Chondrocyte (in vitro differentiated cells): ENCODE measurements around the gene ANKMY1. TPM values are rescaled to one million over a fixed set of nuclear protein-coding genes. Genes with fewer than 3 reads are reported as not detected.
"Not testable (repeated sequence)": the region's sequence is repeated elsewhere in the genome, so short reads cannot be mapped to it uniquely, and the experiment has no call there.

ENCODE experiments used
- DNase-seq: peaks from one replicate; pipeline ENCODE4 v3.0.0; 2021; ENCODE audit warnings: mixed read lengths, low spot score
- H3K27ac Mint-ChIP-seq: one replicate; pipeline ENCODE4 v1.8.0; 2021; ENCODE audit warnings: mild to moderate bottlenecking, moderate library complexity, mixed read lengths; ENCODE audit not compliant: unreplicated experiment
- H3K27me3 Mint-ChIP-seq: 2 replicates; pipeline ENCODE4 v1.8.0; 2021; ENCODE audit warnings: low read depth, mixed read lengths
- H3K36me3 Mint-ChIP-seq: 2 replicates; pipeline ENCODE4 v1.8.0; 2021; ENCODE audit warnings: low read depth, mixed read lengths
- H3K4me1 Mint-ChIP-seq: 2 replicates; pipeline ENCODE4 v1.8.0; 2021; ENCODE audit warnings: low read depth, mild to moderate bottlenecking, mixed read lengths
- H3K4me3 Mint-ChIP-seq: one replicate; pipeline ENCODE4 v1.8.0; 2021; ENCODE audit warnings: mild to moderate bottlenecking, moderate library complexity, mixed read lengths; ENCODE audit not compliant: unreplicated experiment
- H3K9me3 Mint-ChIP-seq: 2 replicates; pipeline ENCODE4 v1.8.0; 2021; ENCODE audit warnings: low read depth, mixed read lengths
- CTCF ChIP-seq: fragments of 200-600 bp; sonication (generic); IDR thresholded peaks from 2 replicates; pipeline ENCODE4 v1.5.0; 2021; ENCODE audit warnings: antibody characterized with exemption, mild to moderate bottlenecking, moderate library complexity
- total RNA-seq: library from RNA; stranded (reverse); gene quantifications from 3 replicates; pipeline ENCODE4 v1.2.1, GENCODE V29; 2021

Gene ANKMY1
- total RNA-seq, 1 donor from 2014 or later = 10.8 TPM

DNA sequence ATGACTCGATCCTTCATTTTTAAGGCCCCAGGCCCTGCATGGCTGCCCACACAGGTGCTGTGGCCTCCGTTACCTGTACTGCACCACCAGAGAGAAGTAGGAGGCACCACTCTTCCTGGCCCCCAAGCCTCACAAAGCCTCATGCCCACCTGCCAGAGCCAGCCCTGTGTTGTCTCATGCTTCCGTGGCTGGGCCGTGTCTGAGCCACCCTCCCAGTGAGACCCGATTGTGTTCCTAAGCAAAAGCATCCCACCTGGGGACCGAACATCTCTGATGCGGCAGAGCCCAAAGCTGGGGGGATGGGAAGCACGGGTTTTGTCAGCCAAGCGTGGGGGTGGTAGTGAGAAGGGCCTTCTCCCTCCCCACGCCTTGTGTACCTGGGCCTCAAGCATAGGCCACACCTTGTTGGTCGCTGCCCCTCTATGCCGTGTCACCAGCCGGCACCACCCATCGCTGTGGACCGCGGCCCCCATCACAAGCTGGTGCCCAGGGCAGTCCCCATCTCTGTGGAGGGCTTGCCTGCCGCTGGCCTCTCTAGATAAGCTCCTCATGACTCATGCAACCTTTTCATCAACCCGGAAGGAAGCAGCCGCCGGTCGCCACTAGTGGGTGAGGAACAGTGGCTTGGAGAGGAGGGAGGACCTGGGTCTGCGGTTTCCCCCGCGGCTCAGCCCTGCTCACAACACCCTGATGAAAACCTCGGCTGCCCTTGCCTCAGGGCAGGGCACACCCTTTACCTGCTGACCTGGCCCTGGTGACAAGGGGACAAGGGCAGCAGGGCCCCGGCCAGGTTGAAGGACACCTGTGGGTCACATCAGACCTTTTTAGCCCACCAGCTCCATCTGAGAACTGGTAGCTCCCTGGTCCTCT is 7.8 kb upstream of the ANKMY1 start:
- Mint-ChIP-seq H3K27me3 (no peaks in the 10 kb centered on the region), H3K27ac (peak overlapping the region; percentile 77)
- peak; percentile 92 for DNase-seq

DNA sequence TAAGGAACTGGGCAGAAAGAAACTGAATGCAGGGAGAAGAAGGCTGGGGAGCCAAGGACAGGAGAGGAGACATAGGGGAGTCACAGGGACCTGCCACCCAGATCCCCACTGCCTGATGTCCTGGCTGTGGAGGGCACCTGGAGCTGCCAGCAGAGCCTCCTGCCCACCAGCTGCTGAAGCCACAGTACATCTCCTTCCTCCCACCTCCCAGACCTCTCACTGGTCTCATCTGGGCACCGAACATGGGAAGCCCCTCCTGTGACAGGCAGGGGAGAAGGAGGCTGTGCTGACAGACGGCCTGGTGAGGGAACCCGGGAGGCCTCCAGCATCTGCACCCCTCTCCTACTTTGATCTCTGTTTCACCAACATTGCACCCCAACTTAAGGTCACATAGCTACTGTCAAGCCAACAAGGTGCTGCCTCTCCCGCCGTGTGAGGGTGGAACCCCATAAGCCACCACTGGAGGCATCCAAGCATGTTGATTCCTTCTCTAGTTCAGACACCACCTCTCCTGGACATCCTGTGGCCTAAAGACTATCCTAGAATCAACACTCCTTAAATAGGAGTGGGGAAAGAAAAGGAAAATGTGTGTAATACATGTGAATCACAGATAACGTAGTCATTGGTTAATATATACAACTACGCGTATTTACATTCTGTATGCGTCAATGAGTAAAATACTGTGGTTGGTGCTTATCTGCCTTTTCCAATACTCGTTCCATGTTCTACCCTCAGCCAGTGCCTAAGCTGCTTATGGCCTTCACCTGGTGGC is 7.0 kb upstream of the ANKMY1 start:
- Mint-ChIP-seq H3K27me3 (no peaks in the 10 kb centered on the region), H3K27ac (no peak overlapping the region), H3K4me3 (no peak overlapping the region), H3K9me3 (no peaks in the 10 kb centered on the region), H3K36me3 (no peaks in the 10 kb centered on the region), H3K4me1 (peaks cover 41% of the 10 kb centered on the region)
- peak; percentile 59 for DNase-seq
- TF ChIP-seq CTCF = peak; percentile 19

More for the DNA sequence above, 7.8 kb upstream of the ANKMY1 start:
- no peaks in the 10 kb centered on the region for H3K9me3 Mint-ChIP-seq
- no peak for TF ChIP-seq CTCF
- no peaks in the 10 kb centered on the region for H3K36me3 Mint-ChIP-seq
- H3K4me3 Mint-ChIP-seq = peak overlapping the region; percentile 54
- H3K4me1 Mint-ChIP-seq = peaks cover 42% of the 10 kb centered on the region

- H3K4me1 Mint-ChIP-seq = peaks cover 41% of the 10 kb centered on the region
- H3K27me3 Mint-ChIP-seq = no peaks in the 10 kb centered on the region
- H3K9me3 Mint-ChIP-seq = no peaks in the 10 kb centered on the region
- TF ChIP-seq CTCF = no peak
- no peaks in the 10 kb centered on the region for H3K36me3 Mint-ChIP-seq
- peak; percentile 71 for DNase-seq
- no peak overlapping the region for H3K4me3 Mint-ChIP-seq
- H3K27ac Mint-ChIP-seq = no peak overlapping the region
Observed at GRCh38 chr2:240563951-240564560, 6.3 kb upstream of the ANKMY1 start.

DNA sequence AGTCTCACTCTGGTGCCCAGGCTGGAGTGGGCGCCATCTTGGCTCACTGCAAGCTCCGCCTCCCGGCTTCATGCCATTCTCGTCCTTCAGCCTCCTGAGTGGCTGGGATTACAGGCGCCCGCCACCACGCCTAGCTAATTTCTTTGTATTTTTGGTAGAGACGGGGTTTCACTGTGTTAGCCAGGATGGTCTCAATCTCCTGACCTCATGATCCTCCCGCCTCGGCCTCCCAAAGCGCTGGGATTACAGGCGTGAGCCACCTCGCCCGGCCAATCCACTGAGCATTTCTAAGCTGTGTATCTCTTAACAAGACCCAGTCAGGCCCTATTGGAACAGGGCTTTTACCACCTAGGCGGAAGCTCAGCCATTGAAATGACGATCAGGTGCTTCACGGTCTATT is 5.4 kb upstream of the ANKMY1 start:
- not testable (repeated sequence) for H3K36me3 Mint-ChIP-seq
- DNase-seq = peak; percentile 37

DNA sequence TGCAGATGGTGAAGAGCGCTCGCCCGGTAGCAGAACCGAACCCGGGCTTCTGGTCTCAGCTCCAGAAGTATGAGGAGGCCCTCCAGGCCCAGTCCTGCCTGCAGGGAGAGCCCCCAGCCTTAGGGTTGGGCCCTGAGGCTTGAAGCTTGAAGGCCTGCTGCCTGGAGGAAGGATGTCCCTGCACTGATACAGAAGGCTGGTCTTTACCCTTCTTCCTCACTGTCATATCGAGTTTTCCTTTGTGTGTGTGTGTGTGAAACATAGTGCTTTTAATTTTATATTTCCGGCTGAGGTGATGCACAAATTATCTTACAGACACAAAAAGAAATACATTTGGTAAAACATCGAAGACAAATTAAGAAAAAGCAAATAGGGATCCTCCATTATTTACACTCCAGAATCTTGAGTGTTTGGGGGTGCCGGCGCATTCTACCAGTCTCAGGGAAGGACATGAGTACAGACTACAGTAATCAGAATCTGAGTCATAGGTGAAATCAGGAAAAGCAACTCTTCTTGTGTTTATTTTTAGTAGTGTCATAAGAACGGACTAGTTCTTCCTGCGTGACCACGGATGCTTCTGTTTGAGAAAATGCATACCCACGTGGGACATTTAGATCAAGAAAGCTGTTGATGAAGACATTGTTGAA is 3.7 kb upstream of the ANKMY1 start:
- Mint-ChIP-seq H3K9me3 (no peaks in the 10 kb centered on the region), H3K4me3 (peak overlapping the region; percentile 73), H3K36me3 (no peaks in the 10 kb centered on the region), H3K27me3 (no peaks in the 10 kb centered on the region), H3K4me1 (peaks cover 40% of the 10 kb centered on the region), H3K27ac (peak overlapping the region; percentile 92)
- DNase-seq = peak; percentile 17
- peak; percentile 18 for TF ChIP-seq CTCF

More for the DNA sequence above, 5.4 kb upstream of the ANKMY1 start:
- not testable (repeated sequence) for H3K27me3 Mint-ChIP-seq, H3K27ac Mint-ChIP-seq, H3K9me3 Mint-ChIP-seq, H3K4me3 Mint-ChIP-seq
- H3K4me1 Mint-ChIP-seq = peaks cover 49% of the 10 kb centered on the region
